Stimulated activated CD8-positive, alpha-beta memory T cell treated with anti-CD3 and anti-CD28 coated beads, Interleukin-12 subunit alpha, Interleukin-12 subunit beta, amount 100 ng/mL, for 24 hours (primary cell): Measurements from ENCODE around the gene TRIML2.
"Not testable (repeated sequence)": the region's sequence is repeated elsewhere in the genome, so short reads cannot be mapped to it uniquely, and the experiment has no call there.

Experiments
- DNase-seq: peaks from one replicate; pipeline ENCODE4 v3.0.0-alpha.2; 2020; ENCODE audit errors: extremely low read depth

TRIML2 gene

DNA sequence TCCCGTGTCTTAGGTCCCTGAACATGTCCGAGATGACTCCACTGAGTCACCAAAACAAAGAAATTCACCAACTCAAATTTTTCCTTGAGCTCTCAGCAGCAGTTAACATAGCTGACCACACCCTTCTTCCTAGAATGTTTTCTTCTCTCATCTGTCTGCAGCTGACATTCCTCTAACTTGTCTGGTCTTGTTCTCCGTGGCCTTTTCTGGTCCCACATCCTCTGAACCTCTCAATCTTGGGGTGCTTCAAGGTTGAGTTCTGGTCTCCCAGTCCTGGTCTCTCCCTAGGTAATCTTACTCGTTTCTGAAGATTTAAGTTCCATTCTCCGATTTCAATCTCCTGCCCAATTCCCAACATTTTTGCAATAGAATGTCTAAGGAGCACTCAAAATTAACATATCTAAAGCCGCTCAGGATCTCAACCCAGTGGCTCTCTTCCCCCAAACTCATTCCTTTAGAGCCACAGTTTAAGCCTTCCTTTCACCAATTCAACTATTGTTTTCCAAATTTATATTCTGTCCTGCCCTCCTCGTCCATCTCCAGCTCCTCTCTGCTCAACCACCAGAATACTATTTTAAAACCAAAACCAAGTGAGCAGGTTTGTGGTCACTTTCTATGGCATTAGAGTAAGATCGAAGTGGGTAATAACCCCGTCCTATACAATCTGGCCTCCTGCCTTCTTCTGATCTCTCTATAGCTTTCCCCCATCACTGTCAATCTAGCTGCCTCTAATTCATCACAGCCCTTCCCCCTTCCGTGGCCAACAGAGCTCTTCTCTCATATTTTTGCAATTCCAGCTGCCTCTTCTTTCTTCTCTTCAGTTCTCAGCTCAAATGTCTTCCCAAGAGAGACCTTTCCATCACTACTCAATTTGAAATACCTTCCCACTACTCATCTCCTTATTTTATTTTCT lies 1.2 kb downstream of the TRIML2 start:
- no peak for DNase-seq

DNA sequence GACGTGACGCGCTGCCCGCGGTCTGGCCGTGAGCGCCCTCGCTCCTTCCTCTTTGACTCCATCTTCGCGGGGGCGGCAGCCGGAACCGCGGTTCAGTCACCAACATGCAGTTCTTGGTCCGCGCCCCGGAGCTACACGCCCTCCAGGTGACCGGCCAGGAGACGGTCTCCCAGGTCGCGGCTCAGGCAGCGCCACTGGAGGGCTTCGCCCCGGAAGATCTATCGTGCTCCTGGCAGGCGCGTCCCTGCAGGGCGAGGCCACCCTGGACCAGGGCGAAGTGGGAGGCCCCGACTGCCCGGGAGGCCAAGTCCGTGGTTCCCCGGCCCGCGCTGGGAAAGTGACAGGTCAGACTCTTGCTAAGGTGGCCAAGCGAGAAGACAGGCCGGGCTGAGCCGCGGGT lies 2.9 kb downstream of the TRIML2 start:
- no peak for DNase-seq

DNA sequence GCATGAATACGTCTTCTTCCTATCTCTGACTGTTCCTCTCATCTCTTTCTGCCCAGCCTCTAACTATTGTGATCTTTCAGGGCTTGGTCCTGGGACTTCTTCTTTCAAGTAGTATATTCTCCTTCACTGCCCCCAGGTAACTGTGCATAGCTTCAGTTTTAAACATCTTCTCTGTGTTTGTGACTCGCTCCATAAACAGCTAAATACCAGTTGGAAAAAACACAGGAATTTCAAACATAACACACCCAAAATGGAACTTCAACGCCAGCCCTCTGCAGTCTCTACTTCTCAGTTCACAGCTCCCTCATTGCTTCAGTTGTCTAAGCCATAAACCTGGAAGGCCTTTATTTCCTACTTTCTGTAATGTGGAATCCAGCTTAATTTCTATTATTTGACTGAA lies 16.6 kb downstream of the TRIML2 start:
- no peak for DNase-seq

DNA sequence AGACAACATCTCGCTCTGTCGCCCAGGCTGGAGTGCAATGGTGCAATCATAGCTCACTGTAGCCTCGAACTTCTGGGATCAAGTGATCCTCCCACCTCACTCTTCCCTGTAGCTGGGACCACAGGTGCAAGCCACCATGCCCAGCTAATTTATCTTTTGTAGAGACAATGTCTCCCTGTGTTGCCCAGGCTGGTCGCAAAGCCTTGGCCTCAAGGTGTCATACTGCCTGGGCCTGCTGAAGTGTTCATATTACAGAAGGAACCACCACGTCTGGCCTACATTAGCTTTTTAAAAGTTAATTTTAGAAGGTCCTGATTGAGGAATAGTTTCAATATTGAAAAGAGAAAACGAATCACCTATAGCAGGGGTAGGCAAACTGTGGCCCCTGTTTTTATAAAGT lies 22.5 kb downstream of the TRIML2 start:
- no peak for DNase-seq

DNA sequence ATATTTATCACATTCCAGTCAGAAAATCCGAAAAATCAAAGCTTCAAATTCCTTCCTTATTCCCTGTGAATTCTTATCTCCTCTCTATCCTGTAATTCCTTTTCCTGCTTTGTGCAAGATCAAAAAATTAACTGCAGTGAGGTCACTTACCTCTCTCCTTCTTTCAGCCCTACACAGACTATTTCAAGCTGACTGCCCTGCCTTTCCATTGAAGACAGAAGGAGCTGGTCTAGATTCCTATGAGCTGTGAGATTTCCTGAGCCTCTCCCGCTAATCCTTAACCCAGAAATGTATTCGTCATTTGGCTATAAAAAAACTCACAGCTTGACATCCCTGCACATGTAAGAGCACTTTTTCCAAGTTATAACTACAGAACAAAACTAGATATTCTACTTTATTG lies 26.6 kb downstream of the TRIML2 start:
- DNase-seq: no peak

DNA sequence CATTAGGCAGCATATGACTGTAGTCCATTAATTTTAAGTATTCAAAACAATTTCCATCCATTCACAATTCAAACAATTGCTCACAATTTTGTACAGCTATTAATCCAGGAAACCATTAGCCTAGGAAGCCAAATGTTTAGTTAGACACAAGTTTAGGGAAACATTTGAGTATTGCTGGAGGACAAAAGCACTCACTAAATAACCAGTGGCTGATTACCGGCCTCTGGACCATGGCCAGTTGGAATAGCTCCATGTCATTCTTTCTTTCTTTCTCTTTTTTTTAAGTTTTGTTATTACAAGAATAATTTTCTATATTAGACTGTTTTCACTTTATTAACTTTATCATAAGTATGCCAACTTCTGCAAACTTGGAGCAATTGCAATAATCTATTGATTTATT lies 31.3 kb downstream of the TRIML2 start:
- DNase-seq: no peak

DNA sequence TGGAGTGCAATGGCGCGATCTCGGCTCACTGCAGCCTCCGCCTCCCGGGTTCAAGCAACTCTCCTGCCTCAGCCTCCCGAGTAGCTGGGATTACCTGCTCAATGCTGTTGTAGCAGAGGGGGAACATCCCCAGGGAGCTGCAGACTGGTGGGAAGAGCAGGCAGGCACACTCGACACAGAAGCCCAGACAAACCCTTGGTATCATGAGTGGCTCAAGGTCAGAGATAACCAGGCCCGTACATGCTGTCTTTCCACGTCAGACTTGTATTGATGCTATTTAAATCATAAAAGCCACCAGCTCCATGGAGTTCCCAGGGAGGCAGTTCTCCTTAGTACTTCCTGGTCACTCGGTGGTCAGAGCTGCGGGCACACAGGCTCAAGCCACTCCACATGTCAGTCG lies 33.2 kb downstream of the TRIML2 start:
- DNase-seq: no peak

DNA sequence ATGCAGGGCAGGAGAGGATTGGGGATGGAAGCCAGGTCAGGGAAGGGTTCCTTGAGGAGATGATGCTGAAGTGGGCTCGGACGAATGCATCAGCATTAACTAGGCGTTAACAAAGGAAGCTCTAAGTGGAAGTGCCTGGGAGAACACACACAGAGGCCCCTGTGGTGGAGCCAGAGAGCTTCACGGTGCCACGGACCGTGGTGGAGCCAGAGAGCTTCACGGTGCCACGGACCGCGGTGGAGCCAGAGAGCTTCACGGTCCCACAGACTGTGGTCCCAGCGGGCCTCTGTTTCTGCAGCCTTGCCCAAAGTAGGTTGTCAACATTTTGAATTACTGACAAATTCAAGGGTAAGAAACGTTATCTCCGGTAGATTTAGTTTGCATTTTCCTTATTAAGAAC lies 48.3 kb downstream of the TRIML2 start:
- no peak for DNase-seq

DNA sequence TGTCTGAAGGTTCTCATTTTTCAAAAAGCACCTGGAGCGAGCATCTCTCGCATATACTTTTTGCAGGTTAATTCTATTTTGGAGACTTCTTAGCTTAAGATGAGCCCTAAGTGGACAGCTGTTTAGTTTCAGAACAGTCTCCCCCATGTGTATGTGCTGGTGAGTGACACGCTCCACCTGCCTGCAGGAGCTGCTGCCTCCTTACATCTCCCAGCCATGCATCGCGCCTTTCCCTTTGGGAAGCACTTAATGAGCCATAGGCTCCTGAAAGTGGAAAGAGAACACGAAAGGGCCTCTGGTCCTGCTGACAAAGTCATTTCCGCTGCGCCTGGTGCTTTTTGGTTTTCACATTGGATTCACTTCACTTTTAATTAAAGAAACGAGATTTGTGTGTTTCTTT lies 56.1 kb downstream of the TRIML2 start:
- no peak for DNase-seq

DNA sequence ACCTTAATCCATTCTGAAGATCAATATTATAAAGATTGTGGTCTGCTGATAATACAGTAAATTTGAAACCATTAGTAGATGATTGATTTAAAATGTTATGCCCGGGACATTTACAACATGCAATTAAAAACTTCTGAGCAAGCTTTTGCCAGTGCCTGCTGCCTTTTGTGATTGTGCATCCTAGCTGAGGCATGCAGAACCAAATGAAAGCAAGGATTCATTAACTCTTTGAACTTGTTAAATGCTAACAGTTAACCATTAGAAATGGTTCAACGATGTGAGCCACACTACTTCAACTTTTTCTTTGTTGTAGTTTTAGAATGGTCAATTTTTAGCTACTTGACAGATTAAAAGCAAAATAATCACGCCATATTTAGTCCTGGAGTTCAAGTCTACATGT lies 62.7 kb downstream of the TRIML2 start:
- DNase-seq: no peak

DNA sequence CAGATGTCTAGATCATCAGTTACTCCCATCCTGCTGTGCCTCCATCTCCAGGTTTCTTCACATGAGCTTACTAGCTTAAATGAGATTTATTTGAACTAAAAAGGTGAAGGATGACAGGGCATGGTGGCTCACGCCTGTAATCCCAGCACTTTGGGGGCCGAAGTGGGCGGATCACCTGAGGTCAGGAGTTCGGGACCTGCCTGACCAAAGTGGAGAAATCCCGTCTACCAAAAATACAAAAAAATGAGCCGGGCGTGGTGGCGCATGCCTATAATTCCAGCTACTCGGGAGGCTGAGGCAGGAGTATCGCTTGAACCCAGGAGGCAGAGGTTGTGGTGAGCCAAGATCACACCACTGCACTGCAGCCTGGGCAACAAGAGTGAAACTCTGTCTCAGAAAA lies 63.9 kb downstream of the TRIML2 start:
- DNase-seq: not testable (repeated sequence)

DNA sequence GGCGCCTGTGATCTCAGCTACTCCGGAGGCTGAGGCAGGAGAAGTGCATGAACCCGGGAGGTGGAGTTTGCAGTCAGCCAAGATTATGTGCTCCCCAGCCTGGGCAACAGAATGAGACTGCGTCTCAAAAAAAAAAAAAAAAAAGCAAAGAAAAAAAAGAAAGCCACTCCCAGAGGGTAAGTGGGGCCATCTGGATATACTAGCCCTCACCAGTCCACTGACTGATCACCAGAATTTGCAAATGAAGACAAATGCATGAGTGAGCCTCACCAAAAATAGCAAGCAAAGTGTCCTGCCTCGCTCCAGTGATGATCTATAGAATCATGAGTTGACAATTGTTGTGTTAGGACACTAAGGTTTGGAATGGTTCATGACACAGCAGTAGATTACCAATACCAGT lies 66.2 kb downstream of the TRIML2 start:
- no peak for DNase-seq

DNA sequence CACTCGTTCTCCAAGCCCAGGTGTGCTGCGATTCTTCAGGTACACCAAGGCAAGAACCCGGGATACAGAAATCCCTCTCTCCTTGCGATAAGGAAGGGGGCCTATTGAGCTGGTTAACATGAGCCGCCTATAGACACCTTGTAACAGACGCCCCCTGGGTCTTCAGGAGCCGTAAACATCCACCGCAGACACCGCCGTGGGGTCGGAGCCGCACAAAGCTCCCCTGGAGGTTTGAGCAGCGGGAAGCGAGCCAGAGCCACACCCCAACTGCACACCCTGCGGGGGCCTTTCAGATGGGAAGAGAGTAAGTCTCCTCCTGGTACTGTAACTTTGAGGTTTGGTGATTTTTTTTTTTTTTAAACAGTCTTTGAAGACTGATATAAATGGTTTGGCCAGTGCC lies 67.2 kb downstream of the TRIML2 start:
- DNase-seq: no peak

DNA sequence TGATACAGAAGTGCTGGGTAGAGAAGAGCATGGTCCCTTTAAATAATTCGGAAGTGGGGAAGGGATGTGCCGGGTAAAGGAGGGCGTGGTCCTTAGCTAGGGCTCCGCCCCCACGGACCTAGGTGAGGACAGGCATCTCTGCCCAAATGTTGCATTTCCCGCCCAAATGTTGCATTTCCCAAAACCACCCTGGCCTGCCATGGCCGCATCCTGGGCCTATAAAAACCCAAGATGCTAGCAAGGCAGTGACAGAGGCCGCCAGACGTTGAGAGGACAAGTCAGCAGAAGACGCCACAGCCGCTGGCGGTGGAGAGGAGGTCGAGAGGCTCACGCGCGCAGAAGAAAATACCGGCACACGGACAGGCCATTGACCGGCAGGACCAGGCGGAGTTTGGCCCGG lies 67.7 kb downstream of the TRIML2 start:
- no peak for DNase-seq
